GM18951 (cell line): ENCODE results near the gene UEVLD.

Experiments used
- POLR2A ChIP-seq: IDR thresholded peaks from 4 replicates; pipeline ENCODE4 v1.6.1; 2011; ENCODE audit warnings: mild to moderate bottlenecking; ENCODE audit not compliant: insufficient read length, insufficient read depth; ENCODE audit errors: extremely low read depth
- in situ Hi-C: fragments of 300-500 bp; cut with MboI; formaldehyde crosslinking; loops from one replicate; pipeline ENCODE4 v1.12.0; 2022; ENCODE audit warnings: low sequenced_read_pairs, mixed read lengths, inconsistent platforms; ENCODE audit not compliant: unreplicated experiment

Gene UEVLD

GRCh38 chr11:18502352-18502751, 86.2 kb downstream of the UEVLD start:
- in situ Hi-C loops: no loop called here

DNA sequence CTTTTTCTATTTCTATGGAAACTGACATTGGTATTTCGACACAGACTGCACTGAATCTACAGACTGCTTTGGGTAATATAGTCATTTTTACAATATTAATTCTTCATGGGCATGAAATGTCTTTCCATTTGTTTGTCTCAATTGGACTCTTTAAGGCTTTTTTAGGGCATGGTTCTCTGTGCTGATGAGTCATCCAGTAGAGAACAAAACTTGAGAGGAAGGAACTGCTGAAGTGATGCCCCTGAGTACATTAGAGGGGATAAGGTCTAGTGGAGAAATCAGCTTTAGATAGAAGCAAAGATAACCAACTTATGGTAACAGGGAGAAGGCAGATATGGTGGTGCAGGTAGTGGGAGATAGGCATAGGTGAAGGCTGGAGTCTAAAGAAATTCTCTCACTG, 86.9 kb downstream of the UEVLD start:
- no peak for TF ChIP-seq POLR2A
- in situ Hi-C loops: no loop called here

More at GRCh38 chr11:18502352-18502751, 86.2 kb downstream of the UEVLD start:
- TF ChIP-seq POLR2A: no peak

DNA sequence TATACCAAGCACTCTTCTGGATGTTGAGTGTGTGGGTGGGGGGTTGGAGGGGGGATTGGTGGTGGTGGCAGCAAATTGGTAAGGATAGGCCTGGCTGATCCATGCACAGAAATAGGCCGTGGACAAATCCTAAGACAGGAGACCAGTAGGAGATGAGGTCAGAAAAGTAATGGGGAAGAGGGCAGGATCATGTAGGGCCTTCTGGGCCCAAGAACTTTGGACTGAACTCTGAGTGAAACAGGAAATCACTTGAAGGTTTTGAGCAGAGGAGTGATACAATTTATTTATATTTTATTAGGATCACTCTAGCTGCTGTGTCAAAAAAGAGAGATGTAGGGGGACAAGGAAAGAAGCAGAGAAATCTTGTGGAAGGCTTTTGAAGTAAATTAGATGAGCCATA, 90.5 kb downstream of the UEVLD start:
- in situ Hi-C loops: no loop called here
- TF ChIP-seq POLR2A: no peak

DNA sequence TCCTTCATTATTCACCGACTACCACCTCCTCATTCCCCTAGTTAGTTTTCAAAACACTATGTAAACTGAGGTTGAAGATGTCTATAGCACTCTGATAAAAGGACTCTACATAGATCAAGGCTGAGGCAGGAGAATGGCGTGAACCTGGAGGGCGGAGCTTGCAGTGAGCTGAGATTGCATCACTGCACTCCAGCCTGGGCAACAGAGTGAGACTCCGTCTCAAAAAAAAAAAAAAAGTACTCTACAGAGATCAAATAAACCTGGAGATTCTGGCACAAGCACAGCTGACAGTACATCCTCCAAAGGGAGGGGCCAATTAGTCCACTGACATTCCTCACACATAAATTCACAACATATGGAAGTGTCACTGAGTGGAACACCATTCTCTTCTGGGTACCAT, 92.8 kb downstream of the UEVLD start:
- no peak for TF ChIP-seq POLR2A
- in situ Hi-C loops: no loop called here

- TF ChIP-seq POLR2A: no peak
Measured at GRCh38 chr11:18495271-18495670, 93.3 kb downstream of the UEVLD start.

GRCh38 chr11:18493310-18493709, 95.2 kb downstream of the UEVLD start:
- in situ Hi-C loops: no loop called here
- TF ChIP-seq POLR2A: no peak

More at GRCh38 chr11:18495271-18495670, 93.3 kb downstream of the UEVLD start:
- in situ Hi-C loops: no loop called here

- TF ChIP-seq POLR2A: no peak
- in situ Hi-C loops: no loop called here
Measured at GRCh38 chr11:18492888-18493287, 95.6 kb downstream of the UEVLD start.

DNA sequence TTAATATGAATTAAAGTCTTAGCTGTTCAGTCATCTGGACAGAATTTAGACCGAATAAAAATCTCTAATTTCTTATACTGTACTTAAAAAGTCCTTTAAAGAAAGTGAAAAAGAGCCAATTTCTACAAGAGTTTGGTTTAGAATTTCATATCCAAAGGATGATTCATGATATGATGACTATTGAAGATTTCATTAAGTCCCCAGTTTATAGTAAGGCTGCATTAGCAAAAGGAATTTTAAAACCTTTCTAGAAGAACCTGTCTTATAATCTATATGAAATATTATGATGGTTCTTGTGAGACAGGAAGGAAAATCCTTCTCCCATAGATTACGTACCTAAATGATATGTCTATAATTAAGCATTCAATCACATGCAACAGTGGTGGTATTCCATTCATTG, 96.6 kb downstream of the UEVLD start:
- in situ Hi-C loops: no loop called here
- no peak for TF ChIP-seq POLR2A

DNA sequence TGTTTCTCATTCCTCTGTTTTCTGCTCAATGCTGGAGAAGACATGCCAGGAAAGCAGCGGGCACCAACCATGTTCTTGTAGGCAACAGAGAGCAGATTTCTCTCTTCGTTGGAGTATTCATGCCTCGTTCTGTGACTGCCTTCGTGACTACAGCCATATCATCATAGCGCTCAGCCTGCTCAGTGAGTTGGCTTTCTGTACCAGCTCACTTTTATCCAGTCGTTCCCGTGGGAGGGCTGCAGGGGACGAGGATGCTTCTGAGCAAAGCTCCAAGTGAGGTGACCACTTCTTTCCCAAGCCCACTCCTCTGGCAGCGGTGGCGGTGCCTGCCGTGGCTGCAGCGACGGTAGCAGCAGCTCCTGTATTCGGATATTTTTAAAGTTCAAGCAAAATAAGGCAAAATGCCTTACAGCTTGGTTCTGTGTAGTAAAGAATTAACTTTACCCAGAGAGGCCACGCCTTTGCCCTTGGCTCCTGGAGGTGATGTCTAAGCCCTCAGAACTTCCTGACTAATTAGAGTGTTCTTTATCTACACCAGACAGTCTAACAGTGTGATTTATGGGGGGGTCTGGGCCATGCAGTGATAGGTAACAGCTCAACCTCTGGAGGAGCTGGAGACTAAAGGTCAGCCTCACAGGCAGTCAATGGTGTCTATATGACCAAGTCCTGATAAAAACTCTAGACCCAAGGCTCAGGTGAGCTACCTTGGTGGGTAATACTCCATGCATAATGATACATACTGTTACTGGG, 97.6 kb downstream of the UEVLD start:
- no peak for TF ChIP-seq POLR2A
- in situ Hi-C loops: no loop called here

GRCh38 chr11:18490319-18490718, 98.2 kb downstream of the UEVLD start:
- in situ Hi-C loops: no loop called here
- no peak for TF ChIP-seq POLR2A

DNA sequence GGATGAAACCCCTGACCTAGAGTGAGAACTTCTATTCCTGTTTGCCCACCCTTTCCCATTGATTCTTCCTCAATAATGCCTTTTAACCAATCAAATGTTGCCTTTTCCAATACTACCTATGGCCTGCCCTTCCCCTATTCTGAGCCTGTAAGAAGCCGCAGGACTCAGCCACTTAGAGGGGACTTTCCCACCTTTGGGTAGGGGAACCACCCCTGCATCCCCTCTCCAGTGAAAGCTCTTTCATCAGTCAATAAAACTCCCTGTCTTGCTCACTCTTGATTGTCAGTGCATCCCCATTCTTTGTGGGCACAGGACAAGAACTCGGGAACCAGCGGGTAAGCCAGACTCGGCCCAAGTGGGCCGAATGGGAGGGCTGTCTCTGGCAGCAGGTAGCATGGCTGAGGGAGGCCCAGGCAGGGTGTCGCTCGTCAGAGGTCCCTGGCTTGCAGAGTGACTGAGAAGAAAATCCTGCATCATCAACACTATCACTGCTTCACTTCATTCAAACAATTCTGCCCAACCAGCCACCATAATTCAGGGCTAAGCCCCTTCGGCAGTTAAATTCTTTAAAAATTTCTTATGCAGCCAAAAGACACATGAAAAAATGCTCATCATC, 102.5 kb downstream of the UEVLD start:
- TF ChIP-seq POLR2A: no peak
- in situ Hi-C loops: no loop called here
